Hematopoietic multipotent progenitor cell treated with erythropoietin and hydrocortisone succinate and interleukin-3 and kit ligand, for 6 days (in vitro differentiated cells): ENCODE data around the gene ZNF594.
"Not testable (repeated sequence)": the region's sequence is repeated elsewhere in the genome, so short reads cannot be mapped to it uniquely, and the experiment has no call there.

Source experiments
- DNase-seq: peaks from one replicate; pipeline ENCODE4 v3.0.0-alpha.2; 2015

The ZNF594 gene

GRCh38 chr17:5191541-5192417 is at the start of gene ZNF594:
ZNF594 (minus strand) TSS chr17:5191868; CDS start chr17:5184256, 7,612 bp downstream.
- peak; percentile 97 for DNase-seq

GRCh38 chr17:5239769-5240168 is 48.1 kb upstream of the ZNF594 start:
- not testable (repeated sequence) for DNase-seq

DNA sequence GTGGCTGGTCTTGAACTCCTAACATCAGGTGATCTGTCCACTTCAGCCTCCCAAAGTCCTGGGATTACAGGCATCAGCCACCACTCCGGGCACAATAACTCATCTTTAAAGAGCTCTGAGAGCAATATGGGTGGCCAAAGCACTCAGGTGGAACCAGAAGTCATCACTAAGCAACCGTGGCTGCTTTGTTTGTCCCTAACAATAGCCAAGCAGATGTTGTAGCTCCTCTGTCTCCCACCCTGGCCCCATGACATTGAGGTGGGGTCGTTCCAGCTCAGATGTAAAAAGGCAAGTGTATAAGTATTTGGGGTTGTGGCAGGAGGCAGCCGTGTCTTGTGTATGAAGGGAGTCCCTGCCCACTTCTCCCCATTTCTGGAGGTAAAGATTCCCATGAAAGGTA is 46.7 kb upstream of the ZNF594 start:
- no peak for DNase-seq

- peak; percentile 90 for DNase-seq
These were observed 45.9 kb upstream of the ZNF594 start for GRCh38 chr17:5237541-5238016.

GRCh38 chr17:5236938-5237540 is 45.4 kb upstream of the ZNF594 start:
- peak; percentile 4 for DNase-seq

DNA sequence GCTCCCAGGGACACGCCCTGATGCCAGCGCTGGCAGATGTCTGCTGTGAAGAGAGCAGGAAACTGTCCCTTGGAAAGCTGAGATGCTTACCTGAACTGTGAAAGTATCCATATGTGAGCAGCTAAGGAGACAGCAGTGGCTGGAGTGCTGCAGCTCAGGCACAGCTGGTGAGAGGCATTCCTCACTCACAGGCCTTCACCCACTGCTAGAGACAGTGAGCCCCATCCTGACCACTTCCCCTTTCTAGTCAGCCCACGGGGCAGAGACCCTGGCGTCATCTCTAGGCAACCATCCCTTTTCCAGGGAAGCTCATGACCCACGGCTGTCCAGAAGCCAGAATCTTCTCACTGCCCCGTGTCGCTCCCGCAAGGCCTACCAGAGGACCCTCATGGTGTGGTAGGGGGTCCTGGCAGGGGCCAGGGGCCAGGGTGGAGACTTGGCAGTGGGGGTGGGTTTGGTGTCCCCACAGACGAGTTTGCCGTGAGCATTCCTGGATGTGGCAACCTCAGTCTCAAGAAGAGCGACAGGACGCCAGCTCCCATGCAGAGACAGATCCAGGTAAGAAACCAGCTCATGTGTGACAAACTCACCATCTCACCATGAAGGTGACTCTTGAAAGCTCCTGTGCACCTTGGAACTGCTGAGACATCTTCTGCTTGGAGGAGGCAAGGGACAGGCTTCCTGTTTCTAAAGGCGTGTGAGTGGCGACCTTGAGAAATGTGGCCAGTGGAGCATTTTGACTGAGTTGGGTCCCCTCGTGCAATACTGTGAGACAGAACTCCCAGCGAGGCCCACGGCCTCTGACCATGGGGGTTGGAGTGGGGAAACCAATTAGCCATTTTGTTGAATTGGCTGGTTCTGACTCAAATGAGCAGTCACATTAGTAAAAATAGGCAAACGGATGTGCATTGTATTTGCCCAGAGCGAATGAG is 43.2 kb upstream of the ZNF594 start, which contains the start of gene SCIMP:
Gene SCIMP (minus strand): TSS at position 216 of the 932 bp plus-strand sequence. CDS start 105 bp downstream, at position 111.
- peak; percentile 55 for DNase-seq

DNA sequence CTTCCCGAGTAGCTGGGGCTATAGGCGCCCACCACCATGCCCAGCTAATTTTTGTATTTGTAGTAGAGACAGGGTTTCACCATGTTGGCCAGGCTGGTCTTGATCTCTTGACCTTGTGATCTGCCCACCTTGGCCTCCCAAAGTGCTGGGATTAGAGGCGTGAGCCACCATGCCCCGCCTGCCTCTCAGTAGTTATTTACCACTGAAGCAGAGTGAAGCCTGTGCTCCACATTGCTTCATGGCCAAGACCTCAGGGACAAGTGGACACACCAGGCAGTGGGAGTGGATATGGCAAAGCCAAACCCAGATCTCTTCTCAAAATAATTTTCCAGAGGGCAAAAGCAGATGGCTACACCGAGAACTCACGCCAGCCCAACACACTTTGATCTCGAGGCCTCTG is 41.8 kb upstream of the ZNF594 start:
- not testable (repeated sequence) for DNase-seq

DNA sequence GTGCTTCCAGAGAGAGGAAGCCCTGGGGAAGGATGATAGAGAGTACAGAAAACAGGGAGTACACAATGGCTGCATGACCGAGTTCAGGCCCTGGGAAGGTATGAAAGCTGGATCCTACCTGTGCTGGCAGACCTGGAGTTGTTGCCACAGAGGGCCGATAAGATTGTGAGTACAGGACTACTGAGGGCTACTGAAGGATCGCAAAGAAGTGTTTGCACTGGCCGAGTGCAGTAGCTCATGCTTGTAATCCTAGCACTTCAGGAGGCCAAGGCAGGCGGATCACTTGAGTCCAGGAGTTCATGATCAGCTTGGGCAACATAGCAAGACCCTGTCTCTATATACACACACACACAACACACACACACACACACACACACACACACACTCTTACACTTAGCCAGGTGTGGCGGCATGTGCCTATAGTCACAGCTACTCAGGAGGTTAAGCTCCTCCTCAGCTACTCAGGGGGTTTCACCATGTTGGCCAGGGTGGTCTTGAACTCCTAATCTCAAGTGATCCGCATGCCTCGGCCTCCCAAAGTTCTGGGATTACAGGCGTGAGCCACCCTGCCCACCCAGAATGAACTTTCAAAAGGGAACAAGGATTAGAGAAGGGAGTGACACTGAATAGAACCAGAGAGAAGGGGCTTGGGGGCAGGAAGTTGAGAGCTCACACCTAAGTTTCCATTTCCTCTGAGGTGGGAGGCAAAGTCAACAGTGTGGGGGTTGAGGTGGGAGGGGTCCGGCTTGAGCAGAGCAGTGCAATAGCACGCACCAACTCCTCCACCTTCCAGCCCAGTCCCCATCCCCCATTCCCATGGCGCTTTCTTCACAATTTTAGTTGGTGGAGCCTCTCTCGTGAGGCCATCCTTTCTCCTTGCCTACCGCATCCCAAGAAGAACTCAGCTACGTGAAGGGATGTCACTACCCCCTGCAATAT is 35.5 kb upstream of the ZNF594 start:
- DNase-seq: no peak

DNA sequence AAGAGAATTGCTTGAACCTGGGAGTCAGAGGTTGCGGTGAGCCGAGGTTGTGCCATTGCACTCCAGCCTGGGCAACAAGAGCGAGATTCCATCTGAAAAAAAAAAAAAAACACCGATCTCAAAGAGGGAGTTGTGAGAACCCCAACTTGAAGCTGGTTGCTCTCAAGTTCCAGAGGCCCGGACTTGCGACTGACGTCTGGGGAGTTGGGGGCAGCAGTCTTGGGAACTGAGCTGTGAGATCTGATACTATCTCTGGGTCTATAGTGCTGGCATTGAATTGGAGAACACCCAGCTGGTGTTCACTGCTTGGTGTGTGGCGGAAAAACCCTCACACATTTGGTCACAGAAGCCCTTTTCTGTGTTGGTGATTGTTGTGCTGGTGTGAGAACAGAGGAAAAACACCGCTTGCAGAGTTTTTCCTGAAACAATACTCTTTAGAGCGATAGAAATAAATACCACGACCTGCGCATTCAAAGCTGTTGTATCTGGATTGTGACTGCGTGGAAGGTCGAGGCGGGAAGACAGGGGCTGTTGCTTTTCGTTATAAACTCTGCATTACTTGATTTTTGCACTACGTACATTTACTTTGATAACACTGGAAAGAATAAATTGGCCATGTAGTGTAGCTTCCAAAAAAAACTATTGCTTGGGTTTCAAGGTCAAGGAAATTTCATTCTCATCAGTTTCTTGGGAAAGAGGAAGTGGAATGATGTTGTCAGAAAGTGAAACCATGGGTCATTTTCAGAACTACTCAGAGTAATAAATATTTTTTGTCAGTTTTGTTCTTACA is 34.2 kb upstream of the ZNF594 start:
- DNase-seq: no peak

GRCh38 chr17:5221912-5222311 is 30.2 kb upstream of the ZNF594 start:
- not testable (repeated sequence) for DNase-seq

- no peak for DNase-seq
These were observed 28.4 kb upstream of the ZNF594 start for GRCh38 chr17:5220074-5220473.

DNA sequence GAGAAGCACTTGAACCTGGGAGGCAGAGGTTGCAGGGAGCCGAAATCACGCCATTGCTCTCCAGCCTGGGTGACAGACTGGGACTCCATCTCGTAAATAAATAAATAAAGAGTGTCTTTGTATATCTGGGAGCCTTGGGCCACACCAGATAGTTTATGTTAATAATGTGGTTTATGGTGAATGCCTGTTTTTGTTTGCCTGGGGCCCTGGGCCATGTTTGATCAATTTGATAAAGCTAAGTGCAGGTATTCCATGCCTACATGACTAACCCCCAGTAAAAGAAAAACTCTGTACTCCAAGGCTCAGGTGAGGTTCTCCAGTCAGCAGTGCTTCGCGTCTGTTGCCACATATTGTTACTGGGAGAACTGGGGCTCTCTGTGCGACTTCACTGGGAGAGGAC is 27.9 kb upstream of the ZNF594 start:
- DNase-seq: no peak

DNA sequence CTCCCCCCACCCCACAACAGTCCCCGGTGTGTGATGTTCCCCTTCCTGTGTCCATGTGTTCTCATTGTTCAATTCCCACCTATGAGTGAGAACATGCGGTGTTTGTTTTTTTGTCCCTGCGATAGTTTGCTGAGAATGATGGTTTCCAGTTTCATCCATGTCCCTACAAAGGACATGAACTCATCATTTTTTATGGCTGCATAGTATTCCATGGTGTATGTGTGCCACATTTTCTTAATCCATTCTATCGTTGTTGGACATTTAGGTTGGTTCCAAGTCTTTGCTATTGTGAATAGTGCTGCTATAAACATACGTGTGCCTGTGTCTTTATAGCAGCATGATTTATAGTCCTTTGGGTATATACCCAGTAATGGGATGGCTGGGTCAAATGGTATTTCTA is 25.9 kb upstream of the ZNF594 start:
- DNase-seq: not testable (repeated sequence)

- DNase-seq: no peak
These were observed 19.8 kb upstream of the ZNF594 start for GRCh38 chr17:5211458-5211857.

DNA sequence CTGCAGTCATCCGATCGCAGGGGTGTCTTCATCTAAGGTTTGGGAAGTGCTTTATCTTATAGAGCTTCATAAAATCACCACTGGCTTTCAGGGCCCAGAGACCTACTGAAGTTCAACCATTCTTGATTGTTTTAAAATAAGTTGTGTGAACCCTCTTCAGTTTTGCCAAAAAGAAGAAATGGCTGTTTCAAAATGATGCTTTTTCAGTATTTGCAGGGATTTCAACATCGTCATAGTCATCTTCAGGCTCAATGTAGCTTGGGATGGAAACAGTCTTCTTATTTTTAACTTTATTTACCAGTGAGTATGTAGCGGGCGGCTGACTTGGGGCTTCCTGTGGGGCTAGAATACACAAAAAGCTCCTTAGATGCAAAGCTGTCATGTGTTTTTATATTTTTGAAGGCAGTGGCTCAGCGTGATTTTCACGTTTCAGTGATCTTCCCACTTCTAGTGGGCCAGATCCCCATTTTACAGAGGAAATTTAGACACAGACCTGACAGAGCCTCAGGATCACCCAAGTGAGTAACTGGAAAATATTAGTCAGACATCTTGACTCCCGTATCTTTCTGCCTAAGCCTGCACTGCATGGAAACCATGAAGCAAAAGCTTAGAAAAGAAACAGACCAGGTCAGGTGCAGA is 19.1 kb upstream of the ZNF594 start:
- no peak for DNase-seq

GRCh38 chr17:5210091-5210490 is 18.4 kb upstream of the ZNF594 start:
- no peak for DNase-seq

- DNase-seq: no peak
These were observed 17.7 kb upstream of the ZNF594 start for GRCh38 chr17:5209396-5209795.

DNA sequence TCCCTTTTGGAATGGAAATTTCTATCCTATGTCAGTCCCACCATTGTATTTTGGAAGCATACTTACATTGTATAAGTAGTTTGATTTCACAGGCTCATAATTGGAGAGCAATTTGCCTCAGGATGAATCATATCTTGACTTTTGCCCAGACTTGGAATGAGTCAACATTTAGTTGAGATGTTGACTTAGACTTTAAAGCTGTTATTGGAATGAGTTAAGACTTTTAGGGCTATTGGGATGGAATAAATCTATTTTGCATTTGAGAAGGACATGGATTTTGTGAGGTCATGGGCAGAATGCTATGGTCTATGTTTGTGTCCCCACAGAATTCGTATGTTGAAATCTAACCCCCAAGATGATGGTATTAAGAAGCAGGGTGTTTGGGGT is 12.2 kb upstream of the ZNF594 start:
- no peak for DNase-seq

DNA sequence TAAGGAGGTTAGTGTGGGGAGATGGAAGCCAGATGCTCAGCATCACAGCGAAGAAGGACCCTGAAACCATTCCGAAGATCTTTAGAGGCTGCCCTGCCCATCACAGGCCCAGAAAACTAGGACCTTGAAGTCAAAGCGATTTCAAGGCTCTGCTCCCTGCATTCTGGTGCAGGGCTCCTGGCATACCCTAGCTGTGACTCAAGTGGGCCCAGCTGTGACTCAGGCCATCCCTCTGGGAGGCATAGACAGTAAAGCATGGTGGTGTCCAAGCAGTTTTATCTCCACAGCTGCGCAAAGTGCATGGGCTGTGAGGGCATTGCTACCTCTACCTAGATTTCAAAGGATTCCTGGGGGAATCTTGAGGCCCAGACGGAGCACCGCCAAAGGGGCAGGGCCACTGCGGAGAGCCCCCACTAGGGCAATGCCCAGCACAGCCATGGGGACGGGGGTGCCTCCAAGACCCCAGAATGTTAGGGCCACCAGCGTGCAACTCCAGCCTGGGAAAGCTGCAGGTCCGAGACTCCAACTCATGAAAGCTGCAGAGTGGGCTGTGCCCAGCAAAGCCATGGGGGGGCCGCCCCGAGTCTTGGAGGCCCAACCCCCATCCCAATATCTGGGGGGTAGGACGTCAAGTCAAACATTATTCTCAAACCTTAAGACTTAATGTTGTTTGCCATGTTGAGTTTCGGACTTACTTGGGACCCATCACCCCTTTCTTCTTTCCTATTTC is 11.7 kb upstream of the ZNF594 start:
- no peak for DNase-seq

GRCh38 chr17:5201011-5201410 is 9.3 kb upstream of the ZNF594 start:
- no peak for DNase-seq
